ENCODE data around the gene ZFR2.
"Not testable (repeated sequence)": the region's sequence is repeated elsewhere in the genome, so short reads cannot be mapped to it uniquely, and the experiment has no call there.

The ZFR2 gene

GRCh38 chr19:3881272-3882040 is 12.6 kb upstream of the ZFR2 start:
- no peak overlapping the region for H3K4me2 ChIP-seq (ENCODE audit: low read length)
- H3K4me3 ChIP-seq (ENCODE audit: low read depth, low read length, poor library complexity, severe bottlenecking): no peak overlapping the region
- no peaks in the 10 kb centered on the region; the same call in 1 of the 2 replicates for H3K27me3 ChIP-seq (ENCODE audit: insufficient read depth, low read length)

GRCh38 chr19:3880471-3881271 is 11.8 kb upstream of the ZFR2 start, which contains the start of gene ATCAY:
TSS of gene ATCAY (plus strand) at chr19:3880685. CDS start at chr19:3885768, 5,083 bp downstream.
- Histone ChIP-seq H4K20me1 (ENCODE audit: insufficient read depth, low read length) (no peaks in the 10 kb centered on the region), H3F3A (ENCODE audit: insufficient read depth, low read length) (no peaks in the 10 kb centered on the region), H3K4me3 (ENCODE audit: low read depth, low read length, poor library complexity, severe bottlenecking) (no peak within 1 kb of the TSS), H3K4me1 (ENCODE audit: insufficient read depth, low read length, severe bottlenecking) (no peaks in the 10 kb centered on the region), H3K79me2 (ENCODE audit: insufficient read depth, low read length) (no peaks in the 10 kb centered on the region), H3K9me3 (ENCODE audit: low read length) (no peaks in the 10 kb centered on the region), H3K9me2 (ENCODE audit: low read depth, low read length) (no peaks in the 10 kb centered on the region), H3K9ac (ENCODE audit: low read length) (no peak within 1 kb of the TSS), H3K4me2 (ENCODE audit: low read length) (no peak within 1 kb of the TSS), H3K27ac (ENCODE audit: low read depth, low read length, poor library complexity, severe bottlenecking) (no peak within 1 kb of the TSS), H2AFZ (ENCODE audit: low read length) (no peak within 1 kb of the TSS), H3K27me3 (ENCODE audit: insufficient read depth, low read length) (no peaks in the 10 kb centered on the region; the same call in 1 of the 2 replicates), H3K36me3 (ENCODE audit: insufficient read depth, low read length) (no peaks in the 10 kb centered on the region)
- TF ChIP-seq CTCF (IDR thresholded peaks at IDR 0.05; ENCODE audit: low read length): no peak
- TF ChIP-seq EZH2 (IDR thresholded peaks at IDR 0.05; ENCODE audit: borderline replicate concordance, low read length): no peak

More at GRCh38 chr19:3881272-3882040, 12.6 kb upstream of the ZFR2 start:
- Histone ChIP-seq H3K4me1 (ENCODE audit: insufficient read depth, low read length, severe bottlenecking) (no peaks in the 10 kb centered on the region), H3K9ac (ENCODE audit: low read length) (no peak overlapping the region), H3K27ac (ENCODE audit: low read depth, low read length, poor library complexity, severe bottlenecking) (no peak overlapping the region), H3K79me2 (ENCODE audit: insufficient read depth, low read length) (no peaks in the 10 kb centered on the region), H4K20me1 (ENCODE audit: insufficient read depth, low read length) (no peaks in the 10 kb centered on the region), H3K9me2 (ENCODE audit: low read depth, low read length) (no peaks in the 10 kb centered on the region), H3K9me3 (ENCODE audit: low read length) (no peaks in the 10 kb centered on the region), H3K36me3 (ENCODE audit: insufficient read depth, low read length) (no peaks in the 10 kb centered on the region), H2AFZ (ENCODE audit: low read length) (no peak overlapping the region), H3F3A (ENCODE audit: insufficient read depth, low read length) (no peaks in the 10 kb centered on the region)
- TF ChIP-seq EZH2 (IDR thresholded peaks at IDR 0.05; ENCODE audit: borderline replicate concordance, low read length): no peak
- TF ChIP-seq CTCF (IDR thresholded peaks at IDR 0.05; ENCODE audit: low read length): no peak

- no peaks in the 10 kb centered on the region for H3K9me3 ChIP-seq (ENCODE audit: low read length)
- H3K9me2 ChIP-seq (ENCODE audit: low read depth, low read length): no peaks in the 10 kb centered on the region
- no peaks in the 10 kb centered on the region for H3K36me3 ChIP-seq (ENCODE audit: insufficient read depth, low read length)
- no peak overlapping the region for H3K4me2 ChIP-seq (ENCODE audit: low read length)
- H3K4me3 ChIP-seq (ENCODE audit: low read depth, low read length, poor library complexity, severe bottlenecking): no peak overlapping the region
- H3K4me1 ChIP-seq (ENCODE audit: insufficient read depth, low read length, severe bottlenecking): no peaks in the 10 kb centered on the region
- no peak for TF ChIP-seq EZH2 (IDR thresholded peaks at IDR 0.05; ENCODE audit: borderline replicate concordance, low read length)
- peak; percentile 41; the same call in 1 of the 2 replicates for TF ChIP-seq CTCF (IDR thresholded peaks at IDR 0.05; ENCODE audit: low read length)
- H3K27me3 ChIP-seq (ENCODE audit: insufficient read depth, low read length): no peaks in the 10 kb centered on the region; the same call in 1 of the 2 replicates
- no peak overlapping the region for H3K9ac ChIP-seq (ENCODE audit: low read length)
- no peaks in the 10 kb centered on the region for H4K20me1 ChIP-seq (ENCODE audit: insufficient read depth, low read length)
- H3K27ac ChIP-seq (ENCODE audit: low read depth, low read length, poor library complexity, severe bottlenecking): no peak overlapping the region
- H3F3A ChIP-seq (ENCODE audit: insufficient read depth, low read length): no peaks in the 10 kb centered on the region
- H2AFZ ChIP-seq (ENCODE audit: low read length): no peak overlapping the region
- H3K79me2 ChIP-seq (ENCODE audit: insufficient read depth, low read length): no peaks in the 10 kb centered on the region
Observed at GRCh38 chr19:3879656-3880055, 10.8 kb upstream of the ZFR2 start.

GRCh38 chr19:3874695-3875094 is 5.9 kb upstream of the ZFR2 start:
- H3K27me3 ChIP-seq (ENCODE audit: insufficient read depth, low read length); H3K9me2 ChIP-seq (ENCODE audit: low read depth, low read length); H3K4me1 ChIP-seq (ENCODE audit: insufficient read depth, low read length, severe bottlenecking); H3K4me3 ChIP-seq (ENCODE audit: low read depth, low read length, poor library complexity, severe bottlenecking); H2AFZ ChIP-seq (ENCODE audit: low read length); H3K36me3 ChIP-seq (ENCODE audit: insufficient read depth, low read length); H3K9me3 ChIP-seq (ENCODE audit: low read length); H4K20me1 ChIP-seq (ENCODE audit: insufficient read depth, low read length); H3K79me2 ChIP-seq (ENCODE audit: insufficient read depth, low read length); H3K4me2 ChIP-seq (ENCODE audit: low read length); H3K9ac ChIP-seq (ENCODE audit: low read length); H3F3A ChIP-seq (ENCODE audit: insufficient read depth, low read length); H3K27ac ChIP-seq (ENCODE audit: low read depth, low read length, poor library complexity, severe bottlenecking): not testable (repeated sequence)

Measured in OCI-LY1 (cell line).